HepG2 (cell line): Measurements from ENCODE around the gene GPER1. TPM values are rescaled to one million over a fixed set of nuclear protein-coding genes. Genes with fewer than 3 reads are reported as not detected.

Source experiments
- ATAC-seq: fragments of 200-7000 bp; cut with Tn5 transposase; 3 replicates; pipeline ENCODE4 v1.9.1; 2020; ENCODE audit warnings: mild to moderate bottlenecking, moderate library complexity
- BruUV-seq: library from RNA; stranded (reverse); fragments of 400-500 nt; replicated peaks from 2 replicates; lab custom pipeline; 2021; lab: Mats Ljungman, UMichigan
- CTCF ChIA-PET: fragments of 300-600 bp; formaldehyde crosslinking; extraction: SDS; loops from one replicate; lab custom pipeline; 2021; ENCODE audit warnings: low total read pairs, inconsistent platforms, low intra/inter-chr PET ratio; lab: Yijun Ruan, JAX
- POLR2A ChIA-PET: fragments of 350-600 bp; sonication (Branson Sonifier 250); formaldehyde crosslinking; loops from one replicate; lab custom pipeline; 2020; ENCODE audit warnings: antibody characterized with exemption, inconsistent platforms; lab: Yijun Ruan, JAX
- DNase-seq: peaks from one replicate; pipeline ENCODE4 v3.0.0-alpha.2; 2015; ENCODE audit warnings: low spot score
- FAIRE-seq: peaks from 3 replicates; lab custom pipeline; 2011; peaks lifted over from hg19 to GRCh38; lab: Jason Lieb, UNC
- H2AFZ ChIP-seq: one replicate; pipeline ENCODE4 v1.6.1; 2011; ENCODE audit warnings: low read length, inconsistent platforms
- H3K27ac ChIP-seq: fragments of 300-600 bp; 3 replicates; pipeline ENCODE4 v1.8.0; 2011; ENCODE audit warnings: mixed run types, mild to moderate bottlenecking, mixed read lengths, low read length, inconsistent platforms; ENCODE audit not compliant: insufficient read depth; ENCODE audit errors: extremely low read length
- H3K27me3 ChIP-seq, 2 experiments: fragments of 200-600 bp in 1 of 2; 2 replicates in 1 of 2; 3 replicates in 1 of 2; pipeline versions ENCODE4 v1.6.0 to v1.8.0; 2011; ENCODE audit warnings: low read length in 2 of 2, mild to moderate bottlenecking in 2 of 2, moderate library complexity in 2 of 2, inconsistent platforms in 1 of 2; ENCODE audit not compliant: insufficient read depth in 2 of 2, control insufficient read depth in 1 of 2
- H3K36me3 ChIP-seq, 2 experiments: fragments of 200-600 bp in 1 of 2; replicated peaks in 1 of 2; 2 replicates in 1 of 2; 3 replicates in 1 of 2; pipeline versions ENCODE4 v1.5.1 to v1.8.0; 2011; ENCODE audit warnings: low read length in 2 of 2, inconsistent platforms in 1 of 2; ENCODE audit not compliant: insufficient read depth in 2 of 2, control insufficient read depth in 1 of 2
- H3K4me1 ChIP-seq: 2 replicates; pipeline ENCODE4 v1.5.1; 2012; ENCODE audit warnings: low read length, inconsistent platforms; ENCODE audit not compliant: insufficient read depth
- H3K4me2 ChIP-seq: 2 replicates; pipeline ENCODE4 v1.6.0; 2011; ENCODE audit warnings: low read depth, low read length, inconsistent platforms
- H3K4me3 ChIP-seq, 3 experiments: fragments of 200-600 bp in 1 of 3; sonication (generic), shearing (Covaris generic) in 1 of 3; replicated peaks in 1 of 3; 2 replicates each; pipeline ENCODE4 v1.5.1; 2011 to 2016; ENCODE audit warnings: low read length in 3 of 3, inconsistent platforms in 2 of 3, low read depth in 2 of 3, mild to moderate bottlenecking in 2 of 3, control low read depth in 1 of 3, mixed read lengths in 1 of 3; ENCODE audit not compliant: insufficient read depth in 1 of 3
- H3K79me2 ChIP-seq: one replicate; pipeline ENCODE4 v1.6.1; 2011; ENCODE audit warnings: low read length, inconsistent platforms; ENCODE audit not compliant: insufficient read depth
- H3K9ac ChIP-seq: 2 replicates; pipeline ENCODE4 v1.6.0; 2011; ENCODE audit warnings: mild to moderate bottlenecking, low read depth, low read length, inconsistent platforms; ENCODE audit not compliant: insufficient read depth
- H3K9me3 ChIP-seq: 2 replicates; pipeline ENCODE4 v1.5.1; 2012; ENCODE audit warnings: mild to moderate bottlenecking, low read length
- H4K20me1 ChIP-seq: 2 replicates; pipeline ENCODE4 v1.6.0; 2011; ENCODE audit warnings: inconsistent platforms, mild to moderate bottlenecking, low read length, moderate library complexity; ENCODE audit not compliant: insufficient read depth
- ASH2L ChIP-seq: fragments of 300-600, 200-600 bp; sonication (generic); IDR thresholded peaks from 2 replicates; pipeline ENCODE4 v1.7.0; 2017; ENCODE audit warnings: low read depth, mild to moderate bottlenecking, moderate library complexity, mixed read lengths, low read length; ENCODE audit not compliant: insufficient read length
- HHEX ChIP-seq: IDR thresholded peaks from 2 replicates; pipeline ENCODE4 v1.6.1; 2016; ENCODE audit warnings: control low read depth
- HNRNPK ChIP-seq: fragments of 200-400 bp; formaldehyde crosslinking; IDR thresholded peaks from 2 replicates; pipeline ENCODE4 v1.6.1; 2018; ENCODE audit warnings: low read length, low read depth, moderate library complexity, mild to moderate bottlenecking; ENCODE audit not compliant: poor library complexity, severe bottlenecking
- HOXD1 ChIP-seq: sonication (generic); formaldehyde crosslinking; IDR thresholded peaks from 2 replicates; pipeline ENCODE4 v1.5.0; 2020; ENCODE audit warnings: missing genetic modification reagents
- KDM4B ChIP-seq: sonication (generic); formaldehyde crosslinking; IDR thresholded peaks from 2 replicates; pipeline ENCODE4 v1.4.0; 2020; ENCODE audit warnings: missing genetic modification reagents
- MAZ ChIP-seq, 2 experiments: sonication (generic) in 1 of 2; formaldehyde crosslinking in 1 of 2; IDR thresholded peaks; 2 replicates each; pipeline versions ENCODE4 v1.5.0 to v1.6.1; 2012 to 2020; ENCODE audit warnings: low read depth in 2 of 2, mild to moderate bottlenecking in 2 of 2, borderline replicate concordance in 1 of 2, improper control_type of control experiment in 1 of 2, low read length in 1 of 2, missing genetic modification reagents in 1 of 2, moderate library complexity in 1 of 2
- NFIC ChIP-seq: IDR thresholded peaks from 2 replicates; pipeline ENCODE4 v1.6.1; 2012; ENCODE audit warnings: mild to moderate bottlenecking, low read length, inconsistent platforms
- NR3C1 ChIP-seq: sonication (generic); formaldehyde crosslinking; IDR thresholded peaks from 2 replicates; pipeline ENCODE4 v1.4.0; 2020; ENCODE audit warnings: missing genetic modification reagents
- PBX3 ChIP-seq: sonication (generic); formaldehyde crosslinking; IDR thresholded peaks from 2 replicates; pipeline ENCODE4 v1.8.1; 2023; ENCODE audit warnings: missing genetic modification reagents, inconsistent platforms, borderline replicate concordance
- RERE ChIP-seq: IDR thresholded peaks from 2 replicates; pipeline ENCODE4 v1.6.1; 2016; ENCODE audit warnings: low read depth, missing genetic modification reagents, missing compliant biosample characterization
- RXRA ChIP-seq: sonication (generic); formaldehyde crosslinking; IDR thresholded peaks from 2 replicates; pipeline ENCODE4 v1.5.1; 2020; ENCODE audit warnings: missing genetic modification reagents
- ZNF547 ChIP-seq: sonication (generic); formaldehyde crosslinking; IDR thresholded peaks from 2 replicates; pipeline ENCODE4 v1.5.1; 2020; ENCODE audit warnings: mild to moderate bottlenecking, missing genetic modification reagents
- ZNF563 ChIP-seq: sonication (generic); formaldehyde crosslinking; IDR thresholded peaks from 2 replicates; pipeline ENCODE4 v1.8.0; 2022; ENCODE audit warnings: mild to moderate bottlenecking, moderate library complexity, missing genetic modification reagents
- ZNF703 ChIP-seq: sonication (generic); formaldehyde crosslinking; IDR thresholded peaks from 2 replicates; pipeline ENCODE4 v1.5.1; 2020; ENCODE audit warnings: missing genetic modification reagents, mild to moderate bottlenecking, moderate library complexity, borderline replicate concordance
- ZNF713 ChIP-seq: sonication (generic); formaldehyde crosslinking; IDR thresholded peaks from 2 replicates; pipeline ENCODE4 v1.4.0; 2020; ENCODE audit warnings: mild to moderate bottlenecking, missing genetic modification reagents
- ZNF747 ChIP-seq: sonication (generic); formaldehyde crosslinking; IDR thresholded peaks from 2 replicates; pipeline ENCODE4 v1.8.1; 2023; ENCODE audit warnings: missing genetic modification reagents, mild to moderate bottlenecking, borderline replicate concordance
- WGBS: methylation state at CpG from one replicate; pipeline ENCODE4 v1.1.6; 2017; ENCODE audit warnings: low lambda C conversion rate; 5-methylcytosine and 5-hydroxymethylcytosine counted together
- in situ Hi-C: cut with HindIII; loops from 2 replicates; pipeline ENCODE4 v1.10.0; 2017; ENCODE audit warnings: low pct_unique_long_range_greater_than_20kb; ENCODE audit not compliant: extremely low pct_ligation_motif_present
- intact Hi-C: fragments of 100-400 bp; cut with micrococcal nuclease; formaldehyde crosslinking; loops from one replicate; pipeline ENCODE4 v1.10.0; 2022; ENCODE audit not compliant: unreplicated experiment
- polyA plus RNA-seq, 8 experiments: library from polyadenylated mRNA; depleted of rRNA in 3 of 8; stranded (reverse) in 7 of 8; unstranded in 1 of 8; fragments of >200 nt; fragmentation: Illumina TruSeq in 4 of 8; extraction: Trizol in 4 of 8; gene quantifications; 2 replicates each; pipeline versions ENCODE4 v1.2.1 to v1.2.3, GENCODE V29; 2011 to 2016; ENCODE audit warnings: low read depth in 4 of 8, missing spikeins in 1 of 8, mixed read lengths in 1 of 8; ENCODE audit not compliant: insufficient read depth in 1 of 8
- total RNA-seq, 5 experiments: library from RNA; depleted of rRNA; stranded (reverse); fragments of >200 nt; fragmentation: Illumina TruSeq; extraction: Trizol; gene quantifications; 2 replicates each; pipeline ENCODE4 v1.2.3, GENCODE V29; 2016; ENCODE audit warnings: low read depth in 1 of 5

Gene GPER1
- total and polyA plus RNA-seq, 2 of the 13 experiments (the other 11 are each of a cell fraction or from before 2014, with no cell fraction given) = 12.7 to 19.7 TPM

- Histone ChIP-seq H3K9me3 (no peaks in the 10 kb centered on the region), H3K4me2 (peak overlapping the region; percentile 72), H3K4me1 (peaks cover 62% of the 10 kb centered on the region), H3K27me3 (no peaks in the 10 kb centered on the region), H4K20me1 (no peaks in the 10 kb centered on the region), H3K4me3 (peak overlapping the region in 1 of 3 experiments; percentile 46; a peak in 1 of 6 replicates), H3K9ac (peak overlapping the region; percentile 64), H3K36me3 (peaks cover 14 to 22% of the 10 kb centered on the region in 2 experiments; a peak in 4 of 5 replicates), H2AFZ (no peak overlapping the region), H3K79me2 (peaks cover 42% of the 10 kb centered on the region), H3K27ac (peak overlapping the region; percentile 86)
- FAIRE-seq (peak; percentile 70), DNase-seq (peak; percentile 84), ATAC-seq (peak; percentile 88)
- no TSS peak for BruUV-seq
- CTCF ChIA-PET = interaction anchor here (1.5 kb wide), 1 partner anchor 101 kb away, joined by 3 read pairs; no protein-coding TSS in a partner anchor
- in situ Hi-C loops (no loop called here), intact Hi-C loops (no loop called here)
- WGBS = 35% methylated on average over 8 of the region's 40 CpGs
- POLR2A ChIA-PET = interaction anchor here (0.8 to 5.1 kb wide), 11 partner anchors 10 to 115 kb away, joined by 3 to 59 read pairs (median 5); partner anchors contain the start of gene ZFAND2A
- peak; percentile 68; the same call in 1 of the 2 replicates for TF ChIP-seq ZNF563 (CRISPR knock-in tag)
- TF ChIP-seq HNRNPK = no peak
- peak; percentile 78; the same call in 1 of the 2 replicates for TF ChIP-seq KDM4B (CRISPR knock-in tag)
- no peak; the same call in 1 of the 2 replicates for TF ChIP-seq ZNF703
- no peak for TF ChIP-seq HHEX
- no peak; the same call in 1 of the 2 replicates for TF ChIP-seq ZNF747
- TF ChIP-seq RERE (CRISPR knock-in tag) = no peak
- peak; percentile 92 for TF ChIP-seq ASH2L
- TF ChIP-seq PBX3 = no peak
- TF ChIP-seq RXRA (CRISPR knock-in tag) = peak; percentile 34; the same call in 1 of the 2 replicates
- no peak for TF ChIP-seq NR3C1
- no peak for TF ChIP-seq NFIC
- no peak for TF ChIP-seq MAZ (IDR thresholded peaks at IDR 0.05; ENCODE audit: borderline replicate concordance, low read depth, low read length)
- peak; percentile 62; the same call in 1 of the 2 replicates for TF ChIP-seq MAZ (CRISPR knock-in tag; IDR thresholded peaks at IDR 0.05; ENCODE audit: low read depth)
- TF ChIP-seq ZNF547 = peak; percentile 70; the same call in 1 of the 2 replicates
- TF ChIP-seq HOXD1 (CRISPR knock-in tag) = peak; percentile 56; the same call in 1 of the 2 replicates
- TF ChIP-seq ZNF713 (CRISPR knock-in tag) = no peak
Observed at GRCh38 chr7:1092806-1093501, 5.0 kb downstream of the GPER1 start.
